Upper lobe of left lung (tissue), 4 donors: Measurements from ENCODE around the gene IPO9.

Experiments used
- POLR2A ChIP-seq, 4 donors: fragments of 450-650 bp; IDR thresholded peaks; one replicate each; pipeline ENCODE4 v1.5.1; 2016 to 2017; ENCODE audit warnings: antibody characterized with exemption in 4 of 4, mild to moderate bottlenecking in 2 of 4
- TF ChIP-seq, protein P1 (sequence below), 6 experiments: fragments of 450-650 bp in 4 of 6; fragments of 200-600 bp in 2 of 6; sonication (generic) in 2 of 6; IDR thresholded peaks; one replicate each; pipeline ENCODE4 v1.5.1; 2016 to 2019; ENCODE audit warnings: antibody characterized with exemption in 6 of 6

DNA sequence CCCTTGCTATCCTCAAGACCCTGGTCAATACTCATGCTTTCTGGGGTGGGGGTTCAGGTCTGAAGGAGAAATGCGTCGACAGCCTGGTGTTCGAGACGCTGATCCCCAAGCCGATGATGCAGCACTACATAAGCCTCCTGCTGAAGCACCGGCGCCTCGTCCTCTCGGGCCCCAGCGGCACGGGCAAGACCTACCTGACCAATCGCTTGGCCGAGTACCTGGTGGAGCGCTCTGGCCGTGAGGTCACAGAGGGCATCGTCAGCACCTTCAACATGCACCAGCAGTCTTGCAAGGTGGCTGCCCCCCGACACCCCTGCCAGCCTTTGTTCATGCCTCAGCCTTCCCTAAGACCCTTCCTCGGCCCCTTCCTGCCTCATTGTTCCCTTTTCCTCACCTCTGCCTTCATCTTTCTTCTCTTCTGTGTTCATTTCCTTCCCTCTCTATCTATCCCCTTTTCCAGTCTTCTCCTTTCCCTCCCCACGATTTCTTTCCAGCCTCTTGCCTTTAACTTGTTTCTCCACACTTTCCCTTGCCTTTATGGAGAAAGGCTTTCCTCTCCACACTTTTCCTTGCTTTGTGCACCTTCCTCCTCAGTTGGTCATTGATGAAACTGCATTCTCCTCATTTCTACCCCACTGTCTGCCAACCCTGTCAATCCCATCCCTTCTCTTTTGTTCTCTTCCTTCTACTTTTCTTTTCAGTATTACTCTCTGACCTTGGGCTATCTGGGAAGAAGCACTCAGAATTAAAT, 18.3 kb upstream of the IPO9 start:
- TF ChIP-seq, protein P1, sequence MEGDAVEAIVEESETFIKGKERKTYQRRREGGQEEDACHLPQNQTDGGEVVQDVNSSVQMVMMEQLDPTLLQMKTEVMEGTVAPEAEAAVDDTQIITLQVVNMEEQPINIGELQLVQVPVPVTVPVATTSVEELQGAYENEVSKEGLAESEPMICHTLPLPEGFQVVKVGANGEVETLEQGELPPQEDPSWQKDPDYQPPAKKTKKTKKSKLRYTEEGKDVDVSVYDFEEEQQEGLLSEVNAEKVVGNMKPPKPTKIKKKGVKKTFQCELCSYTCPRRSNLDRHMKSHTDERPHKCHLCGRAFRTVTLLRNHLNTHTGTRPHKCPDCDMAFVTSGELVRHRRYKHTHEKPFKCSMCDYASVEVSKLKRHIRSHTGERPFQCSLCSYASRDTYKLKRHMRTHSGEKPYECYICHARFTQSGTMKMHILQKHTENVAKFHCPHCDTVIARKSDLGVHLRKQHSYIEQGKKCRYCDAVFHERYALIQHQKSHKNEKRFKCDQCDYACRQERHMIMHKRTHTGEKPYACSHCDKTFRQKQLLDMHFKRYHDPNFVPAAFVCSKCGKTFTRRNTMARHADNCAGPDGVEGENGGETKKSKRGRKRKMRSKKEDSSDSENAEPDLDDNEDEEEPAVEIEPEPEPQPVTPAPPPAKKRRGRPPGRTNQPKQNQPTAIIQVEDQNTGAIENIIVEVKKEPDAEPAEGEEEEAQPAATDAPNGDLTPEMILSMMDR (IDR thresholded peaks at IDR 0.05): no peak
- TF ChIP-seq POLR2A (IDR thresholded peaks at IDR 0.05): no peak
